HG03354 (cell line): Measurements from ENCODE around the gene TTLL6.

ENCODE experiments used
- ATAC-seq: cut with Tn5 transposase; IDR thresholded peaks from one replicate; pipeline ENCODE4 v1.9.1; 2021; ENCODE audit warnings: mild to moderate bottlenecking; ENCODE audit not compliant: unreplicated experiment, poor library complexity, severe bottlenecking

TTLL6 gene

GRCh38 chr17:48746916-48747444 lies 70.0 kb downstream of the TTLL6 start:
- ATAC-seq, result no peak

DNA sequence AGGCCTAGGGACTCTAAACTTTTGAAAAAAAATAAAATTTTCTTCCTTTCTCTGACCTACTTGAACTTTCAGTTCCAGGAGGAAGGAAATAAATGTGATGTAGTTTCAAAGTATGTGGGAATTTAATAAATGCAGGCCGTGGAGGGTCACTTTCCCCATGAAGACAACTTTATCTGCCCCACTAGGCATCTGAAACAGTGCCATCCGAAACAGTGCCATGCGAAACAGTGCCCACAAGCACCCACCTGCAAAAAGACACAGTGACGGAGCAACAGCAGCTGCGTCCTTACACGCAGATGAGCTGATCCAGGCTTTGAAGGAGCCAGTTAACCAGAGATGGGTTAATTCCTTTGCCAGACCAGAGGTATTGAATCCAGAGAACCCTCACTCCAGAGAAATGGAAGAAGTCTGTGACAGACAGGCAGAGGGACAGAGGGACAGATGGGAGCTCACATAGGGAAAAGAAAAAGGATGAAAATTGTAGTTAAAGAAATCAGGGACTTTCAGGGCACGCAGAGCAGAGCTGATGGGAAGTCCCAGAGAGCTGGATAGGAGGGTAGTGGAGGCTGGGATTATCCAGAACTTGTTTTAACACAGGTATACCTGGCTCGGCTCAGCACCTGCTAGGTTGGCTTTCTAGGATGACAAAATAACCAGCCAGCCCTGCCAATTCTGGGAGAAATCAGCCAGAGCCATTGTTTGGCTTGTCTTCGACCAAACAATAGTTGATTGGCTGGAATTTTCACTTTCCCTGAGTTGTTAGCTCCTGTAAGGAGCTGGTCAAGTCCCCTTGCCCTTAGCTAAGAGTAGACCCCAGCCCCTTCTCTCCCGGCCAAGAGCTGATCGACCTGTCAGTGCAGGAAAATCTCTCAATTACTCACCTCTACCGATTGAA lies 71.4 kb downstream of the TTLL6 start:
- no peak for ATAC-seq

GRCh38 chr17:48740537-48740936 lies 76.5 kb downstream of the TTLL6 start:
- ATAC-seq, result no peak

- no peak for ATAC-seq
Measured at GRCh38 chr17:48738803-48739526, 78.1 kb downstream of the TTLL6 start.

DNA sequence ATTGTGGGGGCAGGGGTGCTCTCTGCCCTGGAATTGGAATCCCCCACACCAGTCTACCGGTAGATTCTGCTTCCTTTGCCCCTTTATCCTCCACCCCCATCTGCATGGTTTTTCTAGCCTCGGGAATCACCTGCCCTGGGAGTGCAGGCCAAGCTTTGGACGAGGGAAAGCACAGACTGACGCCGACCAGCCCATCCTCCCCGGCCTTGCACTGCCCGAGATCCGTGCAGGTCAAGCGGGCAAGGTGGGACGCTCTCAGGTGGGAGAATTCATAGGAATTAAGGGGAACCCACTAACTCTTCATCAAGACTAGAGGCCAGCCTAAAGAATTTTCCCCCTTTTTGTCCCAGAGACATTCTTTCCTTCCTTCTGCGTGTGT lies 78.6 kb downstream of the TTLL6 start:
- ATAC-seq, result no peak

DNA sequence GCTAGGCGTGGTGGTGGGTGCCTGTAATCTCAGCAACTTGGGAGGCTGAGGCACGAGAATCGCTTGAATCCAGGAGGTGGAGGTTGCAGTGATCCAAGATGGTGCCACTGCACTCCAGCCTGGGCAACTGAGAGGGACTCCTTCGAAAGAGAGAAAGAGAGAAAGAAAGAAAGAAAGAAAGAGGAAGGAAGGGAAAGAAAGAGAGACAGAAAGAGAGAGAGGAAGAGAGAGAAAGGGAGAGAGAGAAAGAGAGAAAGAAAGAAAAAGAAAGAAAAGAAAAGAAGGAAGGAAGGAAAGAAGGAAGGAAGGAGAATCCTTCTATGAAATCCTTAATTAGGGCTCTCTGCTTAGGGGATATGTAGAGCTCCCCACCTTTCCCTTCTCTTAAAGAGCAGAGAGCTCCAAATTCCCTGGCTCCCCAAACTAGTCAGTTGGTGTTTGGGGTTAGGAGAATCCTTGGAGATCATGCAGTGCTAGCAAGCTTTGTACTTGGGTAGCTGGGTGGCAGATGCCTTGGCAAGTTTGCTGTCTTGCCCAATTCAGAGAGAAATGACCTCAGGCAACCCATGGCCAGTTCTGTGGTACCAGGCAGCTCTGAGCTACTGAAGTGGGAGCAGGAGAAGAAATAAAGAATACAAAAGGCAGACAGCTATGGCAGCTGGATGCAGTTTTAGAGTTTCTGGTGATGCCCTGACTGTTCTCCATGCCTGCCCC lies 79.5 kb downstream of the TTLL6 start:
- ATAC-seq, result no peak

GRCh38 chr17:48735062-48735351 lies 82.0 kb downstream of the TTLL6 start:
- no peak for ATAC-seq

DNA sequence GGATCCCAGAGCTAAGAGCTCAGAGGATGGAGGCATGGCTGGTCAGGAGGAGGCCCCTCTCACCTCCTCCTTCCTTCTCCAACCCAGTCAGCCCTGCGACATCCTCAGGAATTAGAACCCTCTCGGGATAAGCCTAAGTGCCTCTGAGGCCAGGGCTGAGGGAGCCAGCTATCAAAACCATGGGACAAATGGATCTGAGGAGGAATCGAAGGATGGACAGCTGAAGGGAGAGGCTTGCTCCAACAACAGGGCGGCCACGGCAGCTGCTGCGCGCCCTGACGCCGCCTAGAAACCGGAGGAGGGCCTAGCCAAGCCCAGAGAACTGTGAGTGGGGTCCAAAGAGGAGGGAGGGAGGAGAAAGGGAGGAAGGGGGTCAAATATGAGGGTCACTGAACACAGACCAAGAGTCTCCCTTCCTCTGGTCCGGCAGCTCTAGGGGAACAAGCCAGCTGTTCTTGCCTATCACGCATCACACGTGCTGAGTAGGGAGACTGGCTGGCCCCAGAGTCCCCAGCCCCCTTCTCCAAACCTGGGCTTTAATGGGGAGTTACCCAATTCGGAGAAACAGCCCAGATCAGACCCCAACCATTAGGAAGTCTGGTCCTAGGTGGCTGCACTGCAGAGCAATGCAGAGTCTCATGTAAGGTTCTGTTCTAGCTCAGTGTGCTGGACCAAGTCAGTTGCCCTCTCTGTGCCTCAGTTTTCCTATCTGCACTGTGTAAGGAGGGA lies 82.5 kb downstream of the TTLL6 start:
- ATAC-seq, result no peak

DNA sequence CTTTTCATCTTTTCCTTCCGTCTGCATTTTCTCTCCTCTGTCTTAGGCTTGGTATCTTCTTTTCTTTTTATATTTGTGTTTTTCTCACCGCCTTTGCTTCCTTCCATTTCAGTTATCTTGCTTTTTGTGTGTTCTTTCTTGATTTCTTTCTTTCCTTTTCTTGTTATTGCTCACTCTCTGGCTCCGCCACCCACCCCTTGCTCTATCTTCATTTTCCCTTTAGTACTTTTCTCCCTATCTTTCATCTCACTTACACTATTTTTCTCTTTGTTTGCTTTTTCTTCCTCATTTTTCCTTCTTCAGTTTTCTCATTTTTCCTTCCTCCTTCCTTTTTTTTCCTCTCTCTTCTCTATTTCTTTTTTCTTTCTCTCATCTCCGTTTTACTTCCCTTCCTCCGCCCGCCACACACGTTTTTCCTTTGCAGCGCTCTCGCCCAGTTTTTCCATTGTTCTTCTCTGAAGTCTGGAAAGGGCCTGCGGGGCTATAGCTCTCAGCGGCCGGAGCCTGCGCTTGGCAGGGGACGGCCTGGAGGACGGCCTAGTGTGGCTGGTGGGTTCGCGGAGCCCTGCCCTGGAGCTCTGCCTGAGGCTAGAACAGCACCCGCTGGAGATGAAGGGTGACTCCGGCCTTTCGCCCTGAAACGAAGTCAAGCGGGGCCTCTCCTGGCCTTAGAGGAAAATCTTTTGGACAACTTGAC lies 83.2 kb downstream of the TTLL6 start:
- no peak for ATAC-seq

GRCh38 chr17:48732688-48733629 lies 84.1 kb downstream of the TTLL6 start:
- no peak for ATAC-seq

GRCh38 chr17:48731355-48731754 lies 85.7 kb downstream of the TTLL6 start:
- no peak for ATAC-seq

- no peak for ATAC-seq
Measured at GRCh38 chr17:48730240-48730550, 86.8 kb downstream of the TTLL6 start.

DNA sequence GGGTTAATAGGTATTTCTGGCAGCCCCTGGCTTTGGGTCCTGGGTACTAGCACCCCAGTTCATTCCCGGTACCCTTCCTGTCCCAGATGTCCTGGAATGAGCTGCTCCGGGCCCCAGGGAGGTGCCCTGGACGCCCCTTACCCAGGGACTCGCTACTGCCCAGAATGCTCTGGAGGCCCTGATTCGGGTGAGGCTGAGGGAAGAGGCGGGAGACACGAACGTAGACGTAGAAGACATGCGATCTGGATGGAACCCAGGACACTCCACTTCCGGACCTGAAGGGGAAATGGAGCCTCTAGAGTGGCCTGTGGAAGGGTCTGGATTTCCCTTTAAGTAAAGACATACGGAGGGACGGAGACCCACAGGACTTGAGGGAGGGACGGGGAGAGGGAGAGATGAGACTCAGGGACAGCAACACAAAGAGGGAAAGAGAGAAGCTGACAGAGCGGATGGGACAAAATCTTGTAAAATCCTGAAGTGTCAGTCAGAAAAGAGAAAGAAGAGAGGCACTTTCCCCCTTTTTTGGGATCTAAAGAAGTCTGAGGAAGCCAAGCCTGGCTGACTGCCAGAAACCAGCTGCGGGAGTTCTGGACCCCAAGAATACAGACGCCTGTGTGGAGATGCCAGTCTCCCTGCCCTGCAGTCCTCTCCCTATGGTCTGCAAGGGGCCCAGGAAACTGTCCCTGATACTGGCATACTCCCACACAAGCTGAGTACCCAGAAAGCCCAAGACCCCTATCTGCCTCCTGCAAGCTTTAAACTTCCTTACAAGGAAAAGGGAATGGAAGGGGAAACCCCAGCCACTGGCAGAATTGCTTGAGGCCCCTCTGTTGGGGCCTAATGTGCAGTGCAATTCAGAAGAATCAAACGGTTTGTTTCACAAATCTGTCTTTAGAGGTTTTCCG lies 87.4 kb downstream of the TTLL6 start:
- no peak for ATAC-seq

DNA sequence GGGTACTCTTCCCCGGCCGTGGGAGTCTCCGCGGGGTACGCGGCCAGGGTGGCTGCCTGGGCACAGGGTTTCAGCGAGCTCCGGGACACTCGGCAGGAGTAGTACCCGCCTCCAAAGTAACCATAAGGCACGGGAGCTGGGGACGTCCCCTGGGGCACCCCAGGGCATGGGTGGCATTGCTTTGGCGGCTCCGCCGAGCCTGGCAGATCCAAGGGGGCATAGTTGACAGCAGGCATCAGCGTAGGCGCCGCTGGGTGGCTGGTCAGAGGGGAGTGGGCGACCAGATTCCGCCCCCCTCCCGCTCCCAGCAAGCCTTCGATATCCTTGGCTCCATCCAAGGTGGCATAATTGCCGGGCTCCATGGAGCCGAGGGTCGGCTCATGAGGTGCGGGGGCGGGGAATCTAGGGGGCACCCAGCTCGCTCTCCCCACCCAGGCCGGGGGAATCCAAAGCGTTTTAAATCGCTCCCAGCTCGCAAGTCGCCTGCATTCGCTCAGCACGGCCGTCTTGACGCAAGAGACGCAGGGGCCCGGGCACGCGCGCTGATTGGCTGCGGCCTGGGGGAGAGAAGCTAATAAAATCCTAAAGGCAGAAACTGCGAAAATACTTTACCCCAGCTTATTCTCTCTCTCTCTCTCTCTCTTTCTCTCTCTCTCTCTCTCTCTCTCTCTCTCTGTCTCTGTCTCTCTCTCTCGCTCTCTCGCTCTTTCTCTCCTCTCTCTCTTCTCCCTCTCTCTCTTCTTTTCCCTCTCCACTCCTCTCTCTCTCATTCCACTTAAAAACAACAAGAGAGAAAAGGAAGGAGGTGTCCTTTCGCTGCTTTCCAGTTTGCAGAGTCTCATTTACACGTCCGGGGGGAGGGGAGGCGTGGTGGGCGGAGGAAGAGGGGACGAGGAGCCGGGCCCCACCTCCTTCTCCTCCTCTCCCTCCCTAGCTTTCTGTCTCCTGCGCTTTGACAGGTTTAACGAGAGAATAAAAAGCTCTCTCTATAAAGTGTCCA lies 88.5 kb downstream of the TTLL6 start, which contains the start of gene HOXB13:
Gene HOXB13 (minus strand): TSS at position 519 of the 1,000 bp plus-strand sequence. CDS start 157 bp downstream, at position 362.
- ATAC-seq, result no peak

GRCh38 chr17:48727415-48728175 lies 89.4 kb downstream of the TTLL6 start:
- ATAC-seq, result no peak
